Breast epithelium (tissue), 4 donors: ENCODE results near the gene FOXRED2. TPM values are rescaled to one million over a fixed set of nuclear protein-coding genes. Genes with fewer than 3 reads are reported as not detected.
A peak's percentile ranks its signal among the peaks of the same experiment; 100 is the strongest.

Source experiments
- DNase-seq, 2 donors: peaks; one replicate each; pipeline ENCODE4 v3.0.0-alpha.2; 2019; ENCODE audit warnings: low spot score in 2 of 2
- H3K27ac ChIP-seq, 2 donors: fragments of 200-600 bp; sonication (generic) in 1 of 2; one replicate each; pipeline ENCODE4 v1.5.1; 2016 to 2019; ENCODE audit warnings: mild to moderate bottlenecking in 1 of 2
- H3K27me3 ChIP-seq, 2 donors: fragments of 200-600 bp; sonication (generic) in 1 of 2; one replicate each; pipeline versions ENCODE4 v1.5.1 to v1.6.0; 2017 to 2019; ENCODE audit warnings: control low read depth in 1 of 2, mild to moderate bottlenecking in 1 of 2
- H3K36me3 ChIP-seq: fragments of 200-600 bp; one replicate; pipeline ENCODE4 v1.5.1; 2019
- H3K4me1 ChIP-seq, 2 donors: fragments of 200-600 bp; sonication (generic); one replicate each; pipeline ENCODE4 v1.5.1; 2016 to 2019; ENCODE audit warnings: control low read depth in 1 of 2
- H3K4me3 ChIP-seq, 3 donors: fragments of 200-600 bp; sonication (generic); 1 replicate in 2 of 3; 2 replicates in 1 of 3; pipeline ENCODE4 v1.5.1; 2016 to 2019; ENCODE audit warnings: mild to moderate bottlenecking in 3 of 3, moderate library complexity in 2 of 3
- H3K9me3 ChIP-seq, 2 donors: fragments of 200-600 bp; sonication (generic) in 1 of 2; one replicate each; pipeline ENCODE4 v1.5.1; 2016 to 2019; ENCODE audit warnings: control low read depth in 1 of 2
- POLR2A ChIP-seq: fragments of 450-650 bp; IDR thresholded peaks from one replicate; pipeline ENCODE4 v1.6.1; 2016; ENCODE audit warnings: antibody characterized with exemption, mild to moderate bottlenecking, moderate library complexity
- POLR2AphosphoS5 ChIP-seq, 3 donors: sonication (generic); formaldehyde crosslinking; IDR thresholded peaks; one replicate each; pipeline ENCODE4 v1.6.1; 2017; ENCODE audit warnings: antibody characterized with exemption in 3 of 3
- intact Hi-C: fragments of 100-400 bp; cut with DNase I; formaldehyde crosslinking; loops from one replicate; pipeline ENCODE4 v1.15.1; 2023; ENCODE audit warnings: low total_unique reads
- total RNA-seq, 3 donors: library from RNA; depleted of rRNA; stranded (reverse); fragments of >200 nt; gene quantifications; one replicate each; pipeline ENCODE4 v1.1.0, GENCODE V29; 2016
- TF ChIP-seq, protein P1 (sequence below), 3 donors: fragments of 450-650 bp; IDR thresholded peaks; one replicate each; pipeline ENCODE4 v1.5.1; 2016 to 2017; ENCODE audit warnings: antibody characterized with exemption in 3 of 3, mild to moderate bottlenecking in 3 of 3, moderate library complexity in 3 of 3

FOXRED2 gene
- total RNA-seq, 3 donors from 2014 or later = 4.9 to 9.9 (median 6.1) TPM

DNA sequence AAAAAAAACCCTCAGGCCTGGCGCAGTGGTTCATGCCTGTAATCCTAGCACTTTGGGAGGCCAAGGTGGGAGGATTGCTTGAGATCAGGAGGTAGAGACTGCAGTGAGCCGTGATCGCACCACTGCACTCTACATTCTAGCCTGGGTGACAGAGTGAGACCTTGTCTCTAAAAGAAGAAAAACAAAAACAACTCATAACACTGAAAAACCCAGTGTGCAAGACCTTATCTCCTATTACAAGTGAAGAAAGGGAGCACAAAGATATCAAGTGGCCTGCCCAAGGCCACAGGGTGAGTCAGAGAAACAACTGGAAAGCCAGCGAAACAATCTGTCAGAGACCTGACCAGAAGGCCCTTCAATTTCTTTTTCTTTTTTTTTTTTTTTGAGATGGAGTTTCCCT is 27.9 kb downstream of the FOXRED2 start:
- no peak for DNase-seq
- Histone ChIP-seq H3K36me3 (no peaks in the 10 kb centered on the region), H3K9me3 (no peaks in the 10 kb centered on the region), H3K27ac (no peak overlapping the region), H3K4me3 (no peak overlapping the region), H3K27me3 (no peaks in the 10 kb centered on the region), H3K4me1 (peaks cover 3 to 9% of the 10 kb centered on the region in 2 donors)
- intact Hi-C loops = no loop called here
- TF ChIP-seq POLR2AphosphoS5 (IDR thresholded peaks at IDR 0.05) (no peak), POLR2A (no peak)
- TF ChIP-seq, protein P1, sequence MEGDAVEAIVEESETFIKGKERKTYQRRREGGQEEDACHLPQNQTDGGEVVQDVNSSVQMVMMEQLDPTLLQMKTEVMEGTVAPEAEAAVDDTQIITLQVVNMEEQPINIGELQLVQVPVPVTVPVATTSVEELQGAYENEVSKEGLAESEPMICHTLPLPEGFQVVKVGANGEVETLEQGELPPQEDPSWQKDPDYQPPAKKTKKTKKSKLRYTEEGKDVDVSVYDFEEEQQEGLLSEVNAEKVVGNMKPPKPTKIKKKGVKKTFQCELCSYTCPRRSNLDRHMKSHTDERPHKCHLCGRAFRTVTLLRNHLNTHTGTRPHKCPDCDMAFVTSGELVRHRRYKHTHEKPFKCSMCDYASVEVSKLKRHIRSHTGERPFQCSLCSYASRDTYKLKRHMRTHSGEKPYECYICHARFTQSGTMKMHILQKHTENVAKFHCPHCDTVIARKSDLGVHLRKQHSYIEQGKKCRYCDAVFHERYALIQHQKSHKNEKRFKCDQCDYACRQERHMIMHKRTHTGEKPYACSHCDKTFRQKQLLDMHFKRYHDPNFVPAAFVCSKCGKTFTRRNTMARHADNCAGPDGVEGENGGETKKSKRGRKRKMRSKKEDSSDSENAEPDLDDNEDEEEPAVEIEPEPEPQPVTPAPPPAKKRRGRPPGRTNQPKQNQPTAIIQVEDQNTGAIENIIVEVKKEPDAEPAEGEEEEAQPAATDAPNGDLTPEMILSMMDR (IDR thresholded peaks at IDR 0.05) = no peak

DNA sequence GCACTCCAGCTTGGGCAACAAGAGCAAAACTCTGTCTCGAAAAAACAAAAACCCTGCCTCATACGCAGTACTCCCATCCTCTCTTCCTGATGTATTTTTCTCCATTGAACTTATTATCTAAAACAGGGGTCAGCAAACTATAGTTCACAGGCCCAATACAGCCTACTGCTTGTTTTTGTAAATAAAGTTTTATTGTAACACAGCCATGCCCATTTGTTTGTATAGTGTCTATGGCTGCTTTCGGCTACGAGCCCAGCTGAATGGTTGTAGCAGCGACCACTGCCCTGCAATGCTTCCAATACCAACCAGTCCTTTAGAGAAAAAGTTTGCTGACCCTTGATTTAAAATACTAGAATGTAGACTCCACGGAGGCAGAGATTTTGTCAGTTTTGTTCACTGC is 31.5 kb downstream of the FOXRED2 start:
- intact Hi-C loops = no loop called here
- Histone ChIP-seq H3K4me1 (peaks cover 0 to 2% of the 10 kb centered on the region in 2 donors), H3K4me3 (no peak overlapping the region), H3K27ac (no peak overlapping the region), H3K27me3 (no peaks in the 10 kb centered on the region), H3K9me3 (no peaks in the 10 kb centered on the region), H3K36me3 (no peaks in the 10 kb centered on the region)
- no peak for DNase-seq
- TF ChIP-seq POLR2AphosphoS5 (IDR thresholded peaks at IDR 0.05) = no peak
- TF ChIP-seq, protein P1 (IDR thresholded peaks at IDR 0.05) = no peak
- no peak for TF ChIP-seq POLR2A

GRCh38 chr22:36472689-36473088 is 34.2 kb downstream of the FOXRED2 start:
- Histone ChIP-seq H3K27me3 (no peaks in the 10 kb centered on the region), H3K4me1 (peaks cover 0 to 16% of the 10 kb centered on the region in 2 donors), H3K27ac (peak overlapping the region in 1 of 2 donors; percentile 50), H3K36me3 (no peaks in the 10 kb centered on the region), H3K4me3 (no peak overlapping the region), H3K9me3 (no peaks in the 10 kb centered on the region)
- TF ChIP-seq POLR2AphosphoS5 (IDR thresholded peaks at IDR 0.05) (no peak), POLR2A (no peak)
- TF ChIP-seq, protein P1 (IDR thresholded peaks at IDR 0.05) = no peak
- no peak for DNase-seq
- intact Hi-C loops = no loop called here

GRCh38 chr22:36471341-36471821 is 35.5 kb downstream of the FOXRED2 start:
- intact Hi-C loops = no loop called here
- no peaks in the 10 kb centered on the region for H3K9me3 ChIP-seq
- H3K4me1 ChIP-seq = peaks cover 0 to 20% of the 10 kb centered on the region in 2 donors
- DNase-seq = no peak
- no peaks in the 10 kb centered on the region for H3K27me3 ChIP-seq
- H3K27ac ChIP-seq = peak overlapping the region; percentile 64 to 98
- H3K36me3 ChIP-seq = no peaks in the 10 kb centered on the region
- TF ChIP-seq POLR2A = no peak
- TF ChIP-seq POLR2AphosphoS5 (IDR thresholded peaks at IDR 0.05) = no peak
- TF ChIP-seq, protein P1 (IDR thresholded peaks at IDR 0.05) = no peak
- peak overlapping the region in 1 of 3 donors; percentile 9 for H3K4me3 ChIP-seq

DNA sequence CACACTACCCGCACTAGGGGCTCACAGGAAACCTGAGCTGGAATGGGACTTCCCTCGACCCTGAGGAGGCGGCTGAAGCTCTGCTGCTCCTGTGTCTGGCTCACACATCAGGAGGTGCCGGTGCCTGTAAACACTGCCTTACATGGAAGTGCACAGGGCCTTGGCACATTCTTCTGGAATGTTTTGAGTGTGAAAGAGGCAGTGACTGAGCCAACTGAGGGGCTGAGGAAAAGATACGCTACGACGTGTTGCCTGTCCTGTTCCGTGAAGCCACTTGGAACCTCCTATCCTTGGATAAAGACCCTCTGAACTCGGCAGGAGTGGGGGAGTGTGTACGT is 35.9 kb downstream of the FOXRED2 start:
- Histone ChIP-seq H3K4me3 (no peak overlapping the region), H3K36me3 (no peaks in the 10 kb centered on the region), H3K9me3 (no peaks in the 10 kb centered on the region), H3K4me1 (peaks cover 0 to 24% of the 10 kb centered on the region in 2 donors), H3K27me3 (no peaks in the 10 kb centered on the region), H3K27ac (peak overlapping the region; percentile 64 to 98)
- no peak for DNase-seq
- intact Hi-C loops = no loop called here
- TF ChIP-seq, protein P1 (IDR thresholded peaks at IDR 0.05) = no peak
- TF ChIP-seq POLR2A = no peak
- TF ChIP-seq POLR2AphosphoS5 (IDR thresholded peaks at IDR 0.05) = no peak
